Thymus (tissue), 2 donors: Measurements from ENCODE around the gene CT45A5. TPM values are rescaled to one million over a fixed set of nuclear protein-coding genes. Genes with fewer than 3 reads are reported as not detected.

Experiments
- polyA plus RNA-seq: library from polyadenylated mRNA; stranded (reverse); fragments of 200-250 nt; gene quantifications from one replicate; pipeline ENCODE4 v1.2.3, GENCODE V29; 2013
- total RNA-seq: library from RNA; stranded (reverse); fragments of 120-200 nt; gene quantifications from one replicate; pipeline ENCODE4 v1.2.4, GENCODE V29; 2013
- donor health status: healthy.

The CT45A5 gene
- total and polyA plus RNA-seq, 2 donors, result 0.71 TPM; not detected in 1

Other genes starting within 250 kb of the CT45A5 start
- not detected for gene CT45A1, start 71.9 kb downstream of the CT45A5 start, total RNA-seq
- not detected for gene CT45A1, start 71.9 kb downstream of the CT45A5 start, polyA plus RNA-seq
- gene CT45A3, start 17.3 kb downstream of the CT45A5 start, total RNA-seq, result not detected
- 0.16 TPM for gene CT45A3, start 17.3 kb downstream of the CT45A5 start, polyA plus RNA-seq
- not detected for gene CT45A6, start 17.3 kb upstream of the CT45A5 start, total RNA-seq
- gene CT45A6, start 17.3 kb upstream of the CT45A5 start, polyA plus RNA-seq, result not detected
- not detected for gene CT45A2, start 34.5 kb upstream of the CT45A5 start, total RNA-seq
- gene CT45A2, start 34.5 kb upstream of the CT45A5 start, polyA plus RNA-seq, result not detected
- gene CT45A7, start 51.8 kb upstream of the CT45A5 start, total RNA-seq, result not detected
- gene CT45A7, start 51.8 kb upstream of the CT45A5 start, polyA plus RNA-seq, result not detected
- gene CT45A8, start 69.0 kb upstream of the CT45A5 start, total RNA-seq, result not detected
- not detected for gene CT45A8, start 69.0 kb upstream of the CT45A5 start, polyA plus RNA-seq
- not detected for gene CT45A9, start 86.3 kb upstream of the CT45A5 start, total RNA-seq
- gene CT45A9, start 86.3 kb upstream of the CT45A5 start, polyA plus RNA-seq, result not detected
- gene CT45A10, start 107.9 kb upstream of the CT45A5 start, total RNA-seq, result not detected
- not detected for gene CT45A10, start 107.9 kb upstream of the CT45A5 start, polyA plus RNA-seq
- not detected for gene SAGE1, start 108.2 kb upstream of the CT45A5 start, total RNA-seq
- gene SAGE1, start 108.2 kb upstream of the CT45A5 start, polyA plus RNA-seq, result 0.09 TPM
- gene MMGT1, start 188.5 kb upstream of the CT45A5 start, total RNA-seq, result 8.7 TPM
- gene MMGT1, start 188.5 kb upstream of the CT45A5 start, polyA plus RNA-seq, result 8.1 TPM
- gene SLC9A6, start 199.9 kb upstream of the CT45A5 start, total RNA-seq, result 7.7 TPM
- gene SLC9A6, start 199.9 kb upstream of the CT45A5 start, polyA plus RNA-seq, result 12.6 TPM